Endothelial cell of umbilical vein (primary cell): ENCODE data around the gene CRACR2A. TPM values are rescaled to one million over a fixed set of nuclear protein-coding genes. Genes with fewer than 3 reads are reported as not detected.

Experiments used
- BruUV-seq: library from RNA; stranded (reverse); fragments of 400-500 nt; replicated peaks from 2 replicates; lab custom pipeline; 2021; lab: Mats Ljungman, UMichigan
- CTCF ChIA-PET: fragments of 300-600, 350-600 bp; sonication (Branson Sonifier 250); formaldehyde crosslinking; loops from one replicate; lab custom pipeline; 2021; ENCODE audit warnings: antibody characterized with exemption, inconsistent platforms; lab: Charles Lee
- POLR2A ChIA-PET: fragments of 300-600, 350-600 bp; sonication (Branson Sonifier 250); formaldehyde crosslinking; loops from one replicate; lab custom pipeline; 2021; ENCODE audit warnings: antibody characterized with exemption, inconsistent platforms; lab: Charles Lee
- DNase-seq: peaks from one replicate; pipeline ENCODE4 v3.0.0-alpha.2; 2011; ENCODE audit warnings: low read depth, low spot score
- FAIRE-seq: peaks from 2 replicates; lab custom pipeline; 2011; peaks lifted over from hg19 to GRCh38; lab: Jason Lieb, UNC
- H2AFZ ChIP-seq: 2 replicates; pipeline ENCODE4 v1.6.0; 2012; ENCODE audit warnings: low read depth, low read length, control low read depth, inconsistent platforms
- H3K27ac ChIP-seq: 2 replicates; pipeline ENCODE4 v1.5.1; 2011; ENCODE audit warnings: low read depth, mild to moderate bottlenecking, control low read depth, low read length, moderate library complexity; ENCODE audit not compliant: insufficient read depth
- H3K27me3 ChIP-seq, 2 experiments: 2 replicates each; pipeline versions ENCODE4 v1.6.0 to v1.6.1; 2011; ENCODE audit warnings: low read length in 2 of 2, mixed read lengths in 1 of 2; ENCODE audit not compliant: control insufficient read depth in 2 of 2, insufficient read depth in 2 of 2
- H3K36me3 ChIP-seq, 2 experiments: 2 replicates in 1 of 2; 3 replicates in 1 of 2; pipeline ENCODE4 v1.5.1; 2011; ENCODE audit warnings: low read length in 2 of 2, mild to moderate bottlenecking in 1 of 2, moderate library complexity in 1 of 2; ENCODE audit not compliant: control insufficient read depth in 2 of 2, insufficient read depth in 2 of 2; ENCODE audit errors: extremely low read depth in 1 of 2
- H3K4me1 ChIP-seq: 3 replicates; pipeline ENCODE4 v1.5.1; 2011; ENCODE audit warnings: mild to moderate bottlenecking, low read length; ENCODE audit not compliant: control insufficient read depth, insufficient read depth; ENCODE audit errors: extremely low read depth
- H3K4me2 ChIP-seq: 2 replicates; pipeline ENCODE4 v1.6.1; 2011; ENCODE audit warnings: low read length, control low read depth, mixed read lengths; ENCODE audit not compliant: insufficient read depth
- H3K4me3 ChIP-seq, 3 experiments: fragments of 200-600 bp in 1 of 3; sonication (generic), shearing (Covaris generic) in 1 of 3; replicated peaks in 1 of 3; 2 replicates each; pipeline ENCODE4 v1.5.1; 2011 to 2016; ENCODE audit warnings: control low read depth in 3 of 3, low read length in 3 of 3, mild to moderate bottlenecking in 2 of 3, inconsistent platforms in 1 of 3, low read depth in 1 of 3, moderate library complexity in 1 of 3; ENCODE audit not compliant: insufficient read depth in 1 of 3
- H3K79me2 ChIP-seq: 2 replicates; pipeline ENCODE4 v1.6.0; 2012; ENCODE audit warnings: low read length, inconsistent platforms; ENCODE audit not compliant: control insufficient read depth, insufficient read depth
- H3K9ac ChIP-seq: replicated peaks from 2 replicates; pipeline ENCODE3; 2011; ENCODE audit warnings: low read length, control low read depth; ENCODE audit not compliant: insufficient read depth; ENCODE audit errors: extremely low read depth
- H3K9me1 ChIP-seq: replicated peaks from 3 replicates; pipeline ENCODE4 v1.6.0; 2011; ENCODE audit warnings: mild to moderate bottlenecking, low read length; ENCODE audit not compliant: control insufficient read depth, insufficient read depth; ENCODE audit errors: extremely low read depth
- H3K9me3 ChIP-seq: replicated peaks from 2 replicates; pipeline ENCODE4 v1.5.1; 2012; ENCODE audit warnings: low read length, inconsistent platforms; ENCODE audit not compliant: control insufficient read depth, insufficient read depth
- H4K20me1 ChIP-seq: replicated peaks from 2 replicates; pipeline ENCODE3; 2011; ENCODE audit warnings: mild to moderate bottlenecking, low read length; ENCODE audit not compliant: control insufficient read depth, insufficient read depth; ENCODE audit errors: extremely low read depth
- EZH2 ChIP-seq: IDR thresholded peaks from 2 replicates; pipeline ENCODE4 v1.6.1; 2012; ENCODE audit warnings: borderline replicate concordance, low read depth, mild to moderate bottlenecking, moderate library complexity, low read length, inconsistent platforms; ENCODE audit not compliant: severe bottlenecking
- FOS ChIP-seq: IDR thresholded peaks from 2 replicates; pipeline ENCODE4 v1.6.1; 2011; ENCODE audit warnings: mild to moderate bottlenecking, low read length, moderate library complexity, borderline replicate concordance; ENCODE audit not compliant: insufficient read depth
- GATA2 ChIP-seq: IDR thresholded peaks from 2 replicates; pipeline ENCODE4 v1.7.0; 2011; ENCODE audit warnings: low read depth, mild to moderate bottlenecking, moderate library complexity, mixed read lengths, low read length; ENCODE audit not compliant: insufficient read length, insufficient read depth
- JUN ChIP-seq: IDR thresholded peaks from 2 replicates; pipeline ENCODE4 v1.6.1; 2011; ENCODE audit warnings: borderline replicate concordance, low read depth; ENCODE audit not compliant: insufficient read length, insufficient read depth
- MYC ChIP-seq: IDR thresholded peaks from one replicate; pipeline ENCODE4 v1.6.1; 2011; ENCODE audit warnings: mild to moderate bottlenecking, low read depth, low read length
- POLR2A ChIP-seq: IDR thresholded peaks from 2 replicates; pipeline ENCODE4 v1.6.1; 2012; ENCODE audit warnings: low read depth, mild to moderate bottlenecking, control low read depth, low read length
- POLR2AphosphoS5 ChIP-seq: IDR thresholded peaks from 2 replicates; pipeline ENCODE4 v1.6.1; 2012; ENCODE audit warnings: low read depth, mild to moderate bottlenecking, control low read depth, low read length, moderate library complexity; ENCODE audit not compliant: insufficient read depth
- dilution Hi-C: fragments of 300-500 bp; cut with MboI; formaldehyde crosslinking; loops from one replicate; pipeline ENCODE4 v1.15.0; 2019; ENCODE audit warnings: low sequenced_read_pairs; ENCODE audit not compliant: extremely low pct_ligation_motif_present
- intact Hi-C: fragments of 100-400 bp; cut with micrococcal nuclease; formaldehyde crosslinking; loops from one replicate; pipeline ENCODE4 v1.10.0; 2022
- polyA plus RNA-seq, 4 experiments: library from polyadenylated mRNA; depleted of rRNA in 3 of 4; stranded (reverse) in 3 of 4; unstranded in 1 of 4; fragments of >200 nt; gene quantifications; 2 replicates each; pipeline versions ENCODE4 v1.2.1 to v1.2.3, GENCODE V29; 2011 to 2012; ENCODE audit warnings: missing spikeins in 1 of 4
- total RNA-seq: library from RNA; stranded (reverse); gene quantifications from 2 replicates; pipeline ENCODE4 v1.2.3, GENCODE V29; 2021
- TF ChIP-seq, protein P1 (sequence below), 2 donors: IDR thresholded peaks; 1 replicate in 1 of 2; 2 replicates in 1 of 2; pipeline ENCODE4 v1.5.1; 2011; ENCODE audit warnings: low read length in 2 of 2, mild to moderate bottlenecking in 2 of 2, moderate library complexity in 2 of 2, control low read depth in 1 of 2, inconsistent platforms in 1 of 2, low read depth in 1 of 2; ENCODE audit not compliant: insufficient read depth in 1 of 2; ENCODE audit errors: extremely low read depth in 1 of 2
- TF ChIP-seq, protein P2 (sequence below): IDR thresholded peaks from 2 replicates; pipeline ENCODE4 v1.6.1; 2011; ENCODE audit not compliant: insufficient read depth, insufficient read length

Gene CRACR2A
- total and polyA plus RNA-seq, 2 donors (not counting 3 experiments of a cell fraction or from before 2014, with no cell fraction given) = 4.4 to 15.9 TPM

DNA sequence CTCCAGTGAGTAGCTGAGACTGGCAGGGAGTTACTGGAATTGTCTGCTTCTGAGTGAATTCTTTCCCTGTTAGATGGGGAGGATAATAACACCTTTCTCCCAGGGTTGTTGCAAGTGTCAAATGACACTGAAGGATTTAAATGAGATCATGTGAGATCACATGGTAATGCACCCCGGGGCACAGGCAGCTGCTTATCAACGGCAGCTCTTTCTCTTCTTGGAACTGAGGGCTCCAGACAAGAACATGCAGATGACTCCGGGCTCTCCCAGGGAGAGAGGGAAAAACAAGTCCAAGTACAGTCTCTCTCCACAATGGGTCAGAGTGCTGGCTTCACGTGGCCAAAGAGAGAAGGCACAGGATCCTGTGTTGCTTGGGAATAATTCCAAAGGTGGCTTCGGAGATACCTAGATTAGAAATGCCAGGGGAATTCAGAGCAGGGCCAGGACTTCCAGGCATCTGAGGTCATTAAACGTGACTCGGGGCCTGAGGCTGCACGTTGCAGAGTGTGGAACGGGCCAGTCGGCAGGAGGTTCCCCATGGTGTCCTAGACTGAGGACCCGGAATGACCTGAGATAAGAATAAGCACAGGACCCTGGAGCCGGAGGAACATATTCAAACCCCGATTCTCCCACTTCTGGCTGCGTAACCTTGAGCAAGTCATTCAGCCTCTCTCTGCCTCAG, 152.7 kb downstream of the CRACR2A start:
- DNase-seq = no peak
- Histone ChIP-seq H3K36me3 (no peaks in the 10 kb centered on the region), H3K79me2 (no peaks in the 10 kb centered on the region), H3K9ac (no peak overlapping the region), H3K4me3 (no peak overlapping the region), H4K20me1 (no peaks in the 10 kb centered on the region), H2AFZ (no peak overlapping the region), H3K4me2 (no peak overlapping the region), H3K27me3 (peaks cover 0 to 2% of the 10 kb centered on the region in 2 experiments), H3K4me1 (no peaks in the 10 kb centered on the region), H3K9me3 (no peaks in the 10 kb centered on the region), H3K9me1 (no peaks in the 10 kb centered on the region), H3K27ac (no peak overlapping the region)
- FAIRE-seq = no peak
- ChIA-PET CTCF (no interaction called here), POLR2A (no interaction called here)
- TF ChIP-seq MYC (no peak), POLR2AphosphoS5 (no peak), GATA2 (no peak), JUN (no peak), EZH2 (no peak), FOS (no peak), POLR2A (no peak)
- TF ChIP-seq, protein P1, sequence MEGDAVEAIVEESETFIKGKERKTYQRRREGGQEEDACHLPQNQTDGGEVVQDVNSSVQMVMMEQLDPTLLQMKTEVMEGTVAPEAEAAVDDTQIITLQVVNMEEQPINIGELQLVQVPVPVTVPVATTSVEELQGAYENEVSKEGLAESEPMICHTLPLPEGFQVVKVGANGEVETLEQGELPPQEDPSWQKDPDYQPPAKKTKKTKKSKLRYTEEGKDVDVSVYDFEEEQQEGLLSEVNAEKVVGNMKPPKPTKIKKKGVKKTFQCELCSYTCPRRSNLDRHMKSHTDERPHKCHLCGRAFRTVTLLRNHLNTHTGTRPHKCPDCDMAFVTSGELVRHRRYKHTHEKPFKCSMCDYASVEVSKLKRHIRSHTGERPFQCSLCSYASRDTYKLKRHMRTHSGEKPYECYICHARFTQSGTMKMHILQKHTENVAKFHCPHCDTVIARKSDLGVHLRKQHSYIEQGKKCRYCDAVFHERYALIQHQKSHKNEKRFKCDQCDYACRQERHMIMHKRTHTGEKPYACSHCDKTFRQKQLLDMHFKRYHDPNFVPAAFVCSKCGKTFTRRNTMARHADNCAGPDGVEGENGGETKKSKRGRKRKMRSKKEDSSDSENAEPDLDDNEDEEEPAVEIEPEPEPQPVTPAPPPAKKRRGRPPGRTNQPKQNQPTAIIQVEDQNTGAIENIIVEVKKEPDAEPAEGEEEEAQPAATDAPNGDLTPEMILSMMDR (IDR thresholded peaks at IDR 0.05; ENCODE audit: extremely low read depth in 1 of 2, insufficient read depth in 1 of 2, low read depth in 1 of 2, low read length in 2 of 2) = no peak
- TF ChIP-seq, protein P2, sequence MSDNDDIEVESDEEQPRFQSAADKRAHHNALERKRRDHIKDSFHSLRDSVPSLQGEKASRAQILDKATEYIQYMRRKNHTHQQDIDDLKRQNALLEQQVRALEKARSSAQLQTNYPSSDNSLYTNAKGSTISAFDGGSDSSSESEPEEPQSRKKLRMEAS = no peak
- dilution Hi-C loops = no loop called here
- intact Hi-C loops = no loop called here
- BruUV-seq = no TSS peak
